ENCODE data around the gene HACD3. TPM values are rescaled to one million over a fixed set of nuclear protein-coding genes. Genes with fewer than 3 reads are reported as not detected.

The HACD3 gene
- 118 and 127 TPM in 2 replicates for total RNA-seq (2022)
- Bru-seq, nascent RNA: percentile 84 among the genes with signal in this experiment
- percentile 87 among the genes with signal in this experiment for BruChase-seq, experiment 1, labeled RNA remaining after a 2-hour chase
- BruChase-seq, experiment 2, labeled RNA remaining after a 6-hour chase: percentile 94 among the genes with signal in this experiment
- long read RNA-seq, transcript HACD3-201 (11 exons, 3,228 nt): major isoform, 531 of 585 reads
- long read RNA-seq, partial matches to known transcripts: 9 of 585 reads
- long read RNA-seq, other reads (novel, unspliced or antisense): 37 of 585 reads

- CTCF ChIA-PET: interaction anchor here (1.2 kb wide), 1 partner anchor 14 kb away, joined by 4 read pairs; the partner anchor contains the start of gene DPP8
- POLR2A ChIA-PET: interaction anchor here (0.5 to 1.3 kb wide), 5 partner anchors 11 to 966 kb away, joined by 3 to 21 read pairs (median 5); partner anchors contain the start of gene RNU5B-1
- Histone ChIP-seq H3K4me3 (ENCODE audit: low read depth, low read length) (peak within 1 kb of the TSS; percentile 99), H3K27me3 (replicated peaks; ENCODE audit: control insufficient read depth, insufficient read depth, low read length) (no peaks in the 10 kb centered on the region), H3K4me1 (peaks cover 17% of the 10 kb centered on the region), H3K9me3 (no peaks in the 10 kb centered on the region), H3K36me3 (ENCODE audit: control insufficient read depth, insufficient read depth, low read length) (no peaks in the 10 kb centered on the region)
- TF ChIP-seq, protein P1, sequence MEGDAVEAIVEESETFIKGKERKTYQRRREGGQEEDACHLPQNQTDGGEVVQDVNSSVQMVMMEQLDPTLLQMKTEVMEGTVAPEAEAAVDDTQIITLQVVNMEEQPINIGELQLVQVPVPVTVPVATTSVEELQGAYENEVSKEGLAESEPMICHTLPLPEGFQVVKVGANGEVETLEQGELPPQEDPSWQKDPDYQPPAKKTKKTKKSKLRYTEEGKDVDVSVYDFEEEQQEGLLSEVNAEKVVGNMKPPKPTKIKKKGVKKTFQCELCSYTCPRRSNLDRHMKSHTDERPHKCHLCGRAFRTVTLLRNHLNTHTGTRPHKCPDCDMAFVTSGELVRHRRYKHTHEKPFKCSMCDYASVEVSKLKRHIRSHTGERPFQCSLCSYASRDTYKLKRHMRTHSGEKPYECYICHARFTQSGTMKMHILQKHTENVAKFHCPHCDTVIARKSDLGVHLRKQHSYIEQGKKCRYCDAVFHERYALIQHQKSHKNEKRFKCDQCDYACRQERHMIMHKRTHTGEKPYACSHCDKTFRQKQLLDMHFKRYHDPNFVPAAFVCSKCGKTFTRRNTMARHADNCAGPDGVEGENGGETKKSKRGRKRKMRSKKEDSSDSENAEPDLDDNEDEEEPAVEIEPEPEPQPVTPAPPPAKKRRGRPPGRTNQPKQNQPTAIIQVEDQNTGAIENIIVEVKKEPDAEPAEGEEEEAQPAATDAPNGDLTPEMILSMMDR (IDR thresholded peaks at IDR 0.05; ENCODE audit: insufficient read depth in 1 of 2, low read depth in 1 of 2, low read length in 1 of 2, severe bottlenecking in 1 of 2, unreplicated experiment in 1 of 2): no peak
- intact Hi-C loops (cut with micrococcal nuclease; ENCODE audit: unreplicated experiment): loop anchor here (2.0 kb wide), 1 partner anchor 14 kb away; the partner anchor contains the start of gene DPP8
- no peaks in the 10 kb centered on the region for H3K27me3 Mint-ChIP-seq (ENCODE audit: insufficient read depth, unreplicated experiment)
- peaks cover 11% of the 10 kb centered on the region for H3K36me3 Mint-ChIP-seq (ENCODE audit: insufficient read depth, unreplicated experiment)
- peak within 1 kb of the TSS; percentile 67 for H3K4me3 Mint-ChIP-seq (ENCODE audit: unreplicated experiment)
- peak within 1 kb of the TSS; percentile 47 for H3K27ac Mint-ChIP-seq (ENCODE audit: unreplicated experiment)
- DNase-seq: peak; percentile 83 to 93
- peaks cover 33% of the 10 kb centered on the region for H3K4me1 Mint-ChIP-seq (ENCODE audit: low read depth, unreplicated experiment)
- H3K9me3 Mint-ChIP-seq (ENCODE audit: unreplicated experiment): no peaks in the 10 kb centered on the region
- BruUV-seq (replicated peaks): no TSS peak
These were observed at the start of gene HACD3 for GRCh38 chr15:65530318-65531111. HACD3 (plus strand) TSS chr15:65530463; CDS start chr15:65530632, 169 bp downstream.

- intact Hi-C loops (cut with micrococcal nuclease; ENCODE audit: unreplicated experiment): no loop called here
- no peaks in the 10 kb centered on the region for H3K9me3 Mint-ChIP-seq (ENCODE audit: unreplicated experiment)
- peaks cover 51% of the 10 kb centered on the region for H3K36me3 Mint-ChIP-seq (ENCODE audit: insufficient read depth, unreplicated experiment)
- H3K4me3 Mint-ChIP-seq (ENCODE audit: unreplicated experiment): no peak overlapping the region
- Histone ChIP-seq H3K4me1 (no peaks in the 10 kb centered on the region), H3K36me3 (ENCODE audit: control insufficient read depth, insufficient read depth, low read length) (no peaks in the 10 kb centered on the region), H3K4me3 (ENCODE audit: low read depth, low read length) (no peak overlapping the region), H3K9me3 (no peaks in the 10 kb centered on the region), H3K27me3 (replicated peaks; ENCODE audit: control insufficient read depth, insufficient read depth, low read length) (no peaks in the 10 kb centered on the region)
- ChIA-PET POLR2A (no interaction called here), CTCF (interaction anchor here (0.7 kb wide), 1 partner anchor 153 kb away, joined by 7 read pairs; no protein-coding TSS in a partner anchor)
- H3K27ac Mint-ChIP-seq (ENCODE audit: unreplicated experiment): no peak overlapping the region
- TF ChIP-seq, protein P1 (IDR thresholded peaks at IDR 0.05; ENCODE audit: insufficient read depth in 1 of 2, low read depth in 1 of 2, low read length in 1 of 2, severe bottlenecking in 1 of 2, unreplicated experiment in 1 of 2): no peak
- BruUV-seq (replicated peaks): no TSS peak
- H3K4me1 Mint-ChIP-seq (ENCODE audit: low read depth, unreplicated experiment): no peaks in the 10 kb centered on the region
- DNase-seq: no peak
- no peaks in the 10 kb centered on the region for H3K27me3 Mint-ChIP-seq (ENCODE audit: insufficient read depth, unreplicated experiment)
These were observed 45.4 kb upstream of the HACD3 start for GRCh38 chr15:65484876-65485275.

DNA sequence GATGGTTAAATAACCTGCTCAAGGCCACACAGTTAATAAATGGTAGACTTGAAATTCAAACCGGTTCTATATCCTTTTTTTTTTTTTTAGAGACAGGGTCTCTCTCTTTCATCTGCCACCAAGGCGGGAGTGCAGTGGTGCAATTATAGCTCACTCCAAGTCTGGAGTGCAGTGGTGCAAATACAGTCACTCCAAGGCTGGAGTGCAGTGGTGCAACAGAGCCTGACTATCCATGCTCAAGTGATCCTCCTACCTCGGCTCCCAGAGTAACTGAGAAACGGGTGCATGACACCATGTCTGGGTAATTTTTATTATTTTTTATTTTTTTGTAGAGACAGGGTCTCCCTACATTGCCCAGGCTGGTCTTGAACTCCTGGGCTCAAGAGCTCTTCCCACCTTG, 36.2 kb upstream of the HACD3 start:
- POLR2A ChIA-PET: no interaction called here
- Mint-ChIP-seq H3K36me3 (ENCODE audit: insufficient read depth, unreplicated experiment) (peaks cover 48% of the 10 kb centered on the region), H3K27me3 (ENCODE audit: insufficient read depth, unreplicated experiment) (no peaks in the 10 kb centered on the region), H3K4me1 (ENCODE audit: low read depth, unreplicated experiment) (no peaks in the 10 kb centered on the region), H3K9me3 (ENCODE audit: unreplicated experiment) (no peaks in the 10 kb centered on the region), H3K27ac (ENCODE audit: unreplicated experiment) (no peak overlapping the region), H3K4me3 (ENCODE audit: unreplicated experiment) (no peak overlapping the region)
- DNase-seq: no peak
- BruUV-seq (replicated peaks): no TSS peak
- no peaks in the 10 kb centered on the region for H3K27me3 ChIP-seq (replicated peaks; ENCODE audit: control insufficient read depth, insufficient read depth, low read length)
- H3K36me3 ChIP-seq (ENCODE audit: control insufficient read depth, insufficient read depth, low read length): no peaks in the 10 kb centered on the region
- H3K9me3 ChIP-seq: no peaks in the 10 kb centered on the region
- no peak overlapping the region for H3K4me3 ChIP-seq (ENCODE audit: low read depth, low read length)
- intact Hi-C loops (cut with micrococcal nuclease; ENCODE audit: unreplicated experiment): no loop called here
- CTCF ChIA-PET: interaction anchor here (0.7 kb wide), 1 partner anchor 10 kb away, joined by 3 read pairs; no protein-coding TSS in a partner anchor
- TF ChIP-seq, protein P1 (IDR thresholded peaks at IDR 0.05; ENCODE audit: insufficient read depth in 1 of 2, low read depth in 1 of 2, low read length in 1 of 2, severe bottlenecking in 1 of 2, unreplicated experiment in 1 of 2): no peak
- H3K4me1 ChIP-seq: no peaks in the 10 kb centered on the region
